Neuronal stem cell (in vitro differentiated cells): ENCODE data around the gene GLDN.

Experiments
- DNase-seq: peaks from one replicate; pipeline ENCODE4 v3.0.0-alpha.2; 2013; ENCODE audit warnings: low spot score
- H2AFZ ChIP-seq: one replicate; pipeline ENCODE4 v1.6.1; 2013; ENCODE audit warnings: mild to moderate bottlenecking, low read length, inconsistent platforms
- H2AK5ac ChIP-seq: 2 replicates; pipeline ENCODE4 v1.6.1; 2013; ENCODE audit warnings: low read depth, mild to moderate bottlenecking, inconsistent platforms, low read length, moderate library complexity, mixed read lengths
- H2BK120ac ChIP-seq: 2 replicates; pipeline ENCODE4 v1.6.1; 2013; ENCODE audit warnings: low read depth, mild to moderate bottlenecking, inconsistent platforms, low read length, moderate library complexity, mixed read lengths
- H2BK12ac ChIP-seq: one replicate; pipeline ENCODE4 v1.6.1; 2013; ENCODE audit warnings: low read length, inconsistent platforms
- H2BK15ac ChIP-seq: 2 replicates; pipeline ENCODE4 v1.6.1; 2013; ENCODE audit warnings: mild to moderate bottlenecking, low read length, inconsistent platforms, mixed read lengths
- H2BK5ac ChIP-seq: one replicate; pipeline ENCODE4 v1.6.1; 2013; ENCODE audit warnings: inconsistent platforms, mild to moderate bottlenecking, low read length, moderate library complexity
- H3K14ac ChIP-seq: one replicate; pipeline ENCODE4 v1.6.1; 2013; ENCODE audit warnings: low read length, inconsistent platforms
- H3K18ac ChIP-seq: 2 replicates; pipeline ENCODE4 v1.6.1; 2013; ENCODE audit warnings: low read length, inconsistent platforms
- H3K23ac ChIP-seq: 2 replicates; pipeline ENCODE4 v1.6.1; 2013; ENCODE audit warnings: low read depth, mild to moderate bottlenecking, mixed read lengths, low read length, inconsistent platforms; ENCODE audit not compliant: poor library complexity
- H3K27ac ChIP-seq: replicated peaks from 3 replicates; pipeline ENCODE4 v1.5.1; 2013; ENCODE audit warnings: low read length, inconsistent platforms
- H3K27me3 ChIP-seq, 3 experiments: 2 replicates each; pipeline ENCODE4 v1.6.1; 2013; ENCODE audit warnings: low read length in 3 of 3, mild to moderate bottlenecking in 2 of 3, inconsistent platforms in 1 of 3, low read depth in 1 of 3, mixed read lengths in 1 of 3, moderate library complexity in 1 of 3; ENCODE audit not compliant: control insufficient read depth in 3 of 3, insufficient read depth in 3 of 3
- H3K36me3 ChIP-seq, 2 donors: replicated peaks in 1 of 2; 2 replicates each; pipeline ENCODE4 v1.6.1; 2013; ENCODE audit warnings: low read length in 2 of 2; ENCODE audit not compliant: control insufficient read depth in 2 of 2, insufficient read depth in 2 of 2
- H3K4ac ChIP-seq: 2 replicates; pipeline ENCODE4 v1.6.1; 2013; ENCODE audit warnings: inconsistent platforms, mild to moderate bottlenecking, low read length, moderate library complexity
- H3K4me1 ChIP-seq, 2 donors: 1 replicate in 1 of 2; 2 replicates in 1 of 2; pipeline ENCODE4 v1.6.1; 2013; ENCODE audit warnings: low read length in 2 of 2, low read depth in 1 of 2; ENCODE audit not compliant: control insufficient read depth in 2 of 2, insufficient read depth in 1 of 2
- H3K4me2 ChIP-seq: one replicate; pipeline ENCODE4 v1.6.1; 2013; ENCODE audit warnings: mild to moderate bottlenecking, low read length, inconsistent platforms; ENCODE audit not compliant: insufficient read depth, poor library complexity, severe bottlenecking
- H3K4me3 ChIP-seq, 2 donors: 2 replicates each; pipeline ENCODE4 v1.5.1; 2013; ENCODE audit warnings: low read length in 2 of 2, mild to moderate bottlenecking in 2 of 2, inconsistent platforms in 1 of 2, moderate library complexity in 1 of 2
- H3K79me1 ChIP-seq: one replicate; pipeline ENCODE4 v1.6.1; 2013; ENCODE audit warnings: low read depth, mild to moderate bottlenecking, inconsistent platforms, low read length, moderate library complexity
- H3K9ac ChIP-seq: one replicate; pipeline ENCODE4 v1.6.1; 2013; ENCODE audit warnings: mild to moderate bottlenecking, low read depth, low read length, inconsistent platforms; ENCODE audit not compliant: poor library complexity
- H3K9me3 ChIP-seq, 2 donors: replicated peaks in 1 of 2; 2 replicates each; pipeline versions ENCODE3 to v1.6.1; 2013; ENCODE audit warnings: low read length in 2 of 2, mild to moderate bottlenecking in 2 of 2, inconsistent platforms in 1 of 2, low read depth in 1 of 2, mixed read lengths in 1 of 2, moderate library complexity in 1 of 2; ENCODE audit not compliant: control insufficient read depth in 2 of 2, insufficient read depth in 1 of 2
- H4K8ac ChIP-seq: one replicate; pipeline ENCODE4 v1.6.1; 2013; ENCODE audit warnings: low read depth, mild to moderate bottlenecking, inconsistent platforms, low read length, moderate library complexity
- H4K91ac ChIP-seq: one replicate; pipeline ENCODE4 v1.6.1; 2013; ENCODE audit warnings: low read length, low read depth, mild to moderate bottlenecking, inconsistent platforms; ENCODE audit not compliant: poor library complexity
- WGBS, 2 donors: extraction: QIAGEN DNeasy Blood & Tissue Kit; methylation state at CpG; one replicate each; pipeline ENCODE4 v1.1.7; 2013; ENCODE audit warnings: missing lambda C conversion rate in 2 of 2, mixed read lengths in 1 of 2; ENCODE audit not compliant: insufficient read length in 2 of 2, insufficient replicate concordance in 1 of 2; ENCODE audit errors: extremely low coverage in 2 of 2; 5-methylcytosine and 5-hydroxymethylcytosine counted together

Gene GLDN

GRCh38 chr15:51335087-51335486 is 6.4 kb upstream of the GLDN start:
- Histone ChIP-seq H2AFZ (no peak overlapping the region), H4K8ac (no peak overlapping the region), H3K23ac (no peak overlapping the region), H3K36me3 (no peaks in the 10 kb centered on the region), H3K9me3 (no peaks in the 10 kb centered on the region), H3K27ac (no peak overlapping the region), H3K79me1 (no peaks in the 10 kb centered on the region), H2BK12ac (no peak overlapping the region), H3K27me3 (peaks cover 0 to 4% (median 0%) of the 10 kb centered on the region in 3 experiments), H2BK5ac (no peak overlapping the region), H3K18ac (no peak overlapping the region), H2BK15ac (no peak overlapping the region), H2BK120ac (no peak overlapping the region), H3K4me3 (no peak overlapping the region), H3K9ac (no peak overlapping the region), H4K91ac (no peak overlapping the region), H3K4me1 (no peaks in the 10 kb centered on the region), H3K4ac (no peak overlapping the region), H3K14ac (no peak overlapping the region), H2AK5ac (no peak overlapping the region), H3K4me2 (no peak overlapping the region)
- DNase-seq, result no peak
- no CpG with 5 or more reads among the region's 5 CpGs for WGBS, 2 donors

GRCh38 chr15:51335538-51336410 is 5.7 kb upstream of the GLDN start:
- Histone ChIP-seq H3K27me3 (peaks cover 0 to 11% (median 6%) of the 10 kb centered on the region in 3 experiments), H3K79me1 (no peaks in the 10 kb centered on the region), H3K9ac (no peak overlapping the region), H3K4me2 (no peak overlapping the region), H2AFZ (no peak overlapping the region), H3K18ac (no peak overlapping the region), H4K8ac (no peak overlapping the region), H2AK5ac (no peak overlapping the region), H2BK15ac (no peak overlapping the region), H2BK5ac (no peak overlapping the region), H3K9me3 (no peaks in the 10 kb centered on the region), H3K4ac (no peak overlapping the region), H3K4me3 (no peak overlapping the region), H3K36me3 (no peaks in the 10 kb centered on the region), H3K27ac (no peak overlapping the region), H4K91ac (no peak overlapping the region), H3K4me1 (no peaks in the 10 kb centered on the region), H2BK12ac (no peak overlapping the region), H3K23ac (no peak overlapping the region), H2BK120ac (no peak overlapping the region), H3K14ac (no peak overlapping the region)
- DNase-seq, result no peak
- WGBS, 2 donors, result 100% methylated on average over 2 of the region's 9 CpGs; no CpG with 5 or more reads in 1 of the 2 donors

GRCh38 chr15:51338496-51338895 is 3.0 kb upstream of the GLDN start, which contains the start of gene CYP19A1:
Gene CYP19A1, minus strand, starts transcription at chr15:51338596. Its CDS starts 95,684 bp downstream, at chr15:51242912.
- no peak within 1 kb of the TSS for H3K23ac ChIP-seq
- H3K79me1 ChIP-seq, result no peaks in the 10 kb centered on the region
- no peak within 1 kb of the TSS for H2AK5ac ChIP-seq
- no peak within 1 kb of the TSS for H4K91ac ChIP-seq
- no peak within 1 kb of the TSS for H3K4me2 ChIP-seq
- H3K14ac ChIP-seq, result no peak within 1 kb of the TSS
- no peak within 1 kb of the TSS for H2BK12ac ChIP-seq
- H3K4me1 ChIP-seq, result peaks cover 0 to 6% of the 10 kb centered on the region in 2 donors
- DNase-seq, result no peak
- H3K9ac ChIP-seq, result no peak within 1 kb of the TSS
- no peaks in the 10 kb centered on the region for H3K36me3 ChIP-seq
- no peak within 1 kb of the TSS for H3K27ac ChIP-seq
- no peak within 1 kb of the TSS for H3K18ac ChIP-seq
- H2BK120ac ChIP-seq, result no peak within 1 kb of the TSS
- H2BK15ac ChIP-seq, result no peak within 1 kb of the TSS
- H2BK5ac ChIP-seq, result no peak within 1 kb of the TSS
- peaks cover 4 to 38% (median 26%) of the 10 kb centered on the region in 3 experiments for H3K27me3 ChIP-seq
- H2AFZ ChIP-seq, result no peak within 1 kb of the TSS
- no peak within 1 kb of the TSS for H3K4me3 ChIP-seq
- no peak within 1 kb of the TSS for H3K4ac ChIP-seq
- no CpG with 5 or more reads among the region's 6 CpGs for WGBS, 2 donors
- H3K9me3 ChIP-seq, result no peaks in the 10 kb centered on the region
- H4K8ac ChIP-seq, result no peak within 1 kb of the TSS

GRCh38 chr15:51342227-51342999 is 958 bp downstream of the GLDN start:
- Histone ChIP-seq H3K23ac (peak overlapping the region; percentile 70), H3K4me1 (peaks cover 0 to 6% of the 10 kb centered on the region in 2 donors), H3K27me3 (peaks cover 4 to 45% (median 32%) of the 10 kb centered on the region in 3 experiments), H3K4me3 (peak overlapping the region in 1 of 2 donors; percentile 79), H3K4me2 (peak overlapping the region; percentile 87), H3K9ac (peak overlapping the region; percentile 85), H3K14ac (no peak overlapping the region), H4K8ac (no peak overlapping the region), H4K91ac (no peak overlapping the region), H3K79me1 (no peaks in the 10 kb centered on the region), H3K36me3 (no peaks in the 10 kb centered on the region), H2BK15ac (no peak overlapping the region), H2BK12ac (no peak overlapping the region), H3K27ac (no peak overlapping the region), H2BK5ac (no peak overlapping the region), H3K9me3 (no peaks in the 10 kb centered on the region), H3K4ac (no peak overlapping the region), H2AFZ (no peak overlapping the region), H3K18ac (no peak overlapping the region), H2AK5ac (no peak overlapping the region), H2BK120ac (no peak overlapping the region)
- no peak for DNase-seq
- no CpG with 5 or more reads among the region's 16 CpGs for WGBS, 2 donors
